Neuronal stem cell (in vitro differentiated cells): Measurements from ENCODE around the gene MARCHF3.

Experiments used
- DNase-seq: peaks from one replicate; pipeline ENCODE4 v3.0.0-alpha.2; 2013; ENCODE audit warnings: low spot score
- H2AFZ ChIP-seq: one replicate; pipeline ENCODE4 v1.6.1; 2013; ENCODE audit warnings: mild to moderate bottlenecking, low read length, inconsistent platforms
- H2AK5ac ChIP-seq: 2 replicates; pipeline ENCODE4 v1.6.1; 2013; ENCODE audit warnings: low read depth, mild to moderate bottlenecking, inconsistent platforms, low read length, moderate library complexity, mixed read lengths
- H2BK120ac ChIP-seq: 2 replicates; pipeline ENCODE4 v1.6.1; 2013; ENCODE audit warnings: low read depth, mild to moderate bottlenecking, inconsistent platforms, low read length, moderate library complexity, mixed read lengths
- H2BK12ac ChIP-seq: one replicate; pipeline ENCODE4 v1.6.1; 2013; ENCODE audit warnings: low read length, inconsistent platforms
- H2BK15ac ChIP-seq: 2 replicates; pipeline ENCODE4 v1.6.1; 2013; ENCODE audit warnings: mild to moderate bottlenecking, low read length, inconsistent platforms, mixed read lengths
- H2BK5ac ChIP-seq: one replicate; pipeline ENCODE4 v1.6.1; 2013; ENCODE audit warnings: inconsistent platforms, mild to moderate bottlenecking, low read length, moderate library complexity
- H3K14ac ChIP-seq: one replicate; pipeline ENCODE4 v1.6.1; 2013; ENCODE audit warnings: low read length, inconsistent platforms
- H3K18ac ChIP-seq: 2 replicates; pipeline ENCODE4 v1.6.1; 2013; ENCODE audit warnings: low read length, inconsistent platforms
- H3K23ac ChIP-seq: 2 replicates; pipeline ENCODE4 v1.6.1; 2013; ENCODE audit warnings: low read depth, mild to moderate bottlenecking, mixed read lengths, low read length, inconsistent platforms; ENCODE audit not compliant: poor library complexity
- H3K27ac ChIP-seq: replicated peaks from 3 replicates; pipeline ENCODE4 v1.5.1; 2013; ENCODE audit warnings: low read length, inconsistent platforms
- H3K27me3 ChIP-seq, 3 experiments: 2 replicates each; pipeline ENCODE4 v1.6.1; 2013; ENCODE audit warnings: low read length in 3 of 3, mild to moderate bottlenecking in 2 of 3, inconsistent platforms in 1 of 3, low read depth in 1 of 3, mixed read lengths in 1 of 3, moderate library complexity in 1 of 3; ENCODE audit not compliant: control insufficient read depth in 3 of 3, insufficient read depth in 3 of 3
- H3K36me3 ChIP-seq, 2 donors: replicated peaks in 1 of 2; 2 replicates each; pipeline ENCODE4 v1.6.1; 2013; ENCODE audit warnings: low read length in 2 of 2; ENCODE audit not compliant: control insufficient read depth in 2 of 2, insufficient read depth in 2 of 2
- H3K4ac ChIP-seq: 2 replicates; pipeline ENCODE4 v1.6.1; 2013; ENCODE audit warnings: inconsistent platforms, mild to moderate bottlenecking, low read length, moderate library complexity
- H3K4me1 ChIP-seq, 2 donors: 1 replicate in 1 of 2; 2 replicates in 1 of 2; pipeline ENCODE4 v1.6.1; 2013; ENCODE audit warnings: low read length in 2 of 2, low read depth in 1 of 2; ENCODE audit not compliant: control insufficient read depth in 2 of 2, insufficient read depth in 1 of 2
- H3K4me2 ChIP-seq: one replicate; pipeline ENCODE4 v1.6.1; 2013; ENCODE audit warnings: mild to moderate bottlenecking, low read length, inconsistent platforms; ENCODE audit not compliant: insufficient read depth, poor library complexity, severe bottlenecking
- H3K4me3 ChIP-seq, 2 donors: 2 replicates each; pipeline ENCODE4 v1.5.1; 2013; ENCODE audit warnings: low read length in 2 of 2, mild to moderate bottlenecking in 2 of 2, inconsistent platforms in 1 of 2, moderate library complexity in 1 of 2
- H3K79me1 ChIP-seq: one replicate; pipeline ENCODE4 v1.6.1; 2013; ENCODE audit warnings: low read depth, mild to moderate bottlenecking, inconsistent platforms, low read length, moderate library complexity
- H3K9ac ChIP-seq: one replicate; pipeline ENCODE4 v1.6.1; 2013; ENCODE audit warnings: mild to moderate bottlenecking, low read depth, low read length, inconsistent platforms; ENCODE audit not compliant: poor library complexity
- H3K9me3 ChIP-seq, 2 donors: replicated peaks in 1 of 2; 2 replicates each; pipeline versions ENCODE3 to v1.6.1; 2013; ENCODE audit warnings: low read length in 2 of 2, mild to moderate bottlenecking in 2 of 2, inconsistent platforms in 1 of 2, low read depth in 1 of 2, mixed read lengths in 1 of 2, moderate library complexity in 1 of 2; ENCODE audit not compliant: control insufficient read depth in 2 of 2, insufficient read depth in 1 of 2
- H4K8ac ChIP-seq: one replicate; pipeline ENCODE4 v1.6.1; 2013; ENCODE audit warnings: low read depth, mild to moderate bottlenecking, inconsistent platforms, low read length, moderate library complexity
- H4K91ac ChIP-seq: one replicate; pipeline ENCODE4 v1.6.1; 2013; ENCODE audit warnings: low read length, low read depth, mild to moderate bottlenecking, inconsistent platforms; ENCODE audit not compliant: poor library complexity
- WGBS, 2 donors: extraction: QIAGEN DNeasy Blood & Tissue Kit; methylation state at CpG; one replicate each; pipeline ENCODE4 v1.1.7; 2013; ENCODE audit warnings: missing lambda C conversion rate in 2 of 2, mixed read lengths in 1 of 2; ENCODE audit not compliant: insufficient read length in 2 of 2, insufficient replicate concordance in 1 of 2; ENCODE audit errors: extremely low coverage in 2 of 2; 5-methylcytosine and 5-hydroxymethylcytosine counted together

The MARCHF3 gene

GRCh38 chr5:126917918-126918614 lies 112.3 kb downstream of the MARCHF3 start:
- Histone ChIP-seq H3K18ac (no peak overlapping the region), H3K4me1 (peaks cover 15 to 25% of the 10 kb centered on the region in 2 donors), H2BK120ac (no peak overlapping the region), H2BK12ac (no peak overlapping the region), H3K4me2 (no peak overlapping the region), H3K27me3 (no peaks in the 10 kb centered on the region), H2BK15ac (no peak overlapping the region), H3K36me3 (peaks cover 0 to 5% of the 10 kb centered on the region in 2 donors), H3K79me1 (no peaks in the 10 kb centered on the region), H2AK5ac (no peak overlapping the region), H3K9ac (no peak overlapping the region), H3K9me3 (no peaks in the 10 kb centered on the region), H4K91ac (no peak overlapping the region), H3K4me3 (no peak overlapping the region), H2BK5ac (no peak overlapping the region), H3K14ac (no peak overlapping the region), H3K23ac (no peak overlapping the region), H4K8ac (no peak overlapping the region), H2AFZ (no peak overlapping the region), H3K4ac (no peak overlapping the region), H3K27ac (no peak overlapping the region)
- no peak for DNase-seq
- no CpG with 5 or more reads among the region's 9 CpGs for WGBS, 2 donors

DNA sequence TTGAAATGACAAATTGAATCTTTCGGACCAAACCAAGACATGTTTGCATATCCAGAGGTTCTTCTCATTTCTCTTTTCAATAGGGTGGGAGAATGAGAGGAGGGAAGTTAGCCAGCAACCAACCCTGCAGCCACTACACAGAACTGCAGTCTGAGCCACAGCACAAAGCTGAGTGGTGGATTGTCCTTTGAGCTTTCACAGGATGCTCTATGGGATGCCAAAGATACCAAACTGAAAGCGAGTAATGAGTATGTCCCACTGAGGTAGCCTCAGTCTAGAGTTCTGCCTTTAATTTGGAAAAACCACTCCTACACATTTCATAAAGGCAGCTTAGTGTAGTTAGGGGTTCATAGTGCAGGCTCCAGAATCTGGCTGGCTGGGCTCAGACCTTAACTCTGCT lies 114.9 kb downstream of the MARCHF3 start:
- no CpG with 5 or more reads among the region's 2 CpGs for WGBS, 2 donors
- no peak overlapping the region for H2BK120ac ChIP-seq
- no peaks in the 10 kb centered on the region for H3K79me1 ChIP-seq
- no peak overlapping the region for H3K4me3 ChIP-seq
- no peak overlapping the region for H2BK5ac ChIP-seq
- no peak overlapping the region for H3K4me2 ChIP-seq
- no peak overlapping the region for H4K91ac ChIP-seq
- no peak overlapping the region for H2AFZ ChIP-seq
- no peak overlapping the region for H3K9ac ChIP-seq
- H4K8ac ChIP-seq, result no peak overlapping the region
- peaks cover 0 to 5% of the 10 kb centered on the region in 2 donors for H3K36me3 ChIP-seq
- no peak overlapping the region for H2BK12ac ChIP-seq
- no peak overlapping the region for H3K23ac ChIP-seq
- H2BK15ac ChIP-seq, result no peak overlapping the region
- no peak overlapping the region for H3K14ac ChIP-seq
- no peak overlapping the region for H2AK5ac ChIP-seq
- H3K9me3 ChIP-seq, result no peaks in the 10 kb centered on the region
- no peaks in the 10 kb centered on the region for H3K27me3 ChIP-seq
- H3K27ac ChIP-seq, result no peak overlapping the region
- DNase-seq, result no peak
- no peak overlapping the region for H3K4ac ChIP-seq
- H3K18ac ChIP-seq, result no peak overlapping the region
- H3K4me1 ChIP-seq, result peaks cover 4 to 16% of the 10 kb centered on the region in 2 donors

DNA sequence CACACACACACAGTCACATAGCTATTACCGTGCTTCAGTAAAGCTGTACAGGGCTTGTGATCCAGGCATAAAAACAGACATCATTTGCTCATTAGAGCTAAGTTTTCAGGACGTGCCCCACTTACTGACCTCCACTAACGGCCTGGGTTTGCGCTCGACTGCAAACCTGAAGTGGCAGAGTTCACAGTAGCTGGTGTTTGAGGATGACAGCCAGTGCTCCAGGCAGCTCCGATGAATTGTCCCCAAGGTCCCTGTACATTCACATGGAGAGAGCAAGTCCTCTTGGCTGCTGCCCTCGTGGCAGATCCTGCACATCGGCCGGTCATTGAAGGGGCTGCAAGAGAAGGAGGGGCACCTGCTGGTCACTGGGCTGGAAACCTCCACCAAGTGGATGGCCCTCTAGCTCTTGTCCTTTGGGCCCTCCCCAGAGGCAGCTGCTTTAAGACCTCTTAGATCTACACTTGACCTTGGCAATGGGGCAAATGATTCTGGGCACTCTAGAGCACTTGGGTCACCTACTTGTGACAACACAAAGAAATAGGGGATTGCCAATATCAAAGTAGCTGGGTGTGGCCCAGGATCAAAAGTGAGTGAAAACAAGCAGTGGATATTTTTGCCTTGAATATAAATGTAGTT lies 115.4 kb downstream of the MARCHF3 start:
- peaks cover 0 to 5% of the 10 kb centered on the region in 2 donors for H3K36me3 ChIP-seq
- no peak for DNase-seq
- no peak overlapping the region for H3K9ac ChIP-seq
- H2BK120ac ChIP-seq, result no peak overlapping the region
- peaks cover 4 to 16% of the 10 kb centered on the region in 2 donors for H3K4me1 ChIP-seq
- H2AFZ ChIP-seq, result no peak overlapping the region
- WGBS, 2 donors, result no CpG with 5 or more reads among the region's 9 CpGs
- H3K18ac ChIP-seq, result peak overlapping the region; percentile 13
- H2BK15ac ChIP-seq, result no peak overlapping the region
- no peak overlapping the region for H3K14ac ChIP-seq
- H3K9me3 ChIP-seq, result peaks cover 0 to 2% of the 10 kb centered on the region in 2 donors
- no peaks in the 10 kb centered on the region for H3K79me1 ChIP-seq
- no peaks in the 10 kb centered on the region for H3K27me3 ChIP-seq
- H2BK5ac ChIP-seq, result no peak overlapping the region
- H3K4me3 ChIP-seq, result no peak overlapping the region
- no peak overlapping the region for H4K8ac ChIP-seq
- H4K91ac ChIP-seq, result no peak overlapping the region
- no peak overlapping the region for H3K4ac ChIP-seq
- no peak overlapping the region for H2BK12ac ChIP-seq
- H3K27ac ChIP-seq, result no peak overlapping the region
- peak overlapping the region; percentile 33 for H2AK5ac ChIP-seq
- no peak overlapping the region for H3K23ac ChIP-seq
- no peak overlapping the region for H3K4me2 ChIP-seq

- no peak overlapping the region for H3K23ac ChIP-seq
- H3K18ac ChIP-seq, result no peak overlapping the region
- WGBS, 2 donors, result no CpG with 5 or more reads among the region's 6 CpGs
- no peak overlapping the region for H3K4me2 ChIP-seq
- no peak overlapping the region for H2BK15ac ChIP-seq
- no peak for DNase-seq
- H3K79me1 ChIP-seq, result no peaks in the 10 kb centered on the region
- no peak overlapping the region for H2BK5ac ChIP-seq
- H3K9ac ChIP-seq, result no peak overlapping the region
- H3K9me3 ChIP-seq, result peaks cover 0 to 9% of the 10 kb centered on the region in 2 donors
- no peak overlapping the region for H3K14ac ChIP-seq
- H4K8ac ChIP-seq, result no peak overlapping the region
- no peak overlapping the region for H3K4me3 ChIP-seq
- no peak overlapping the region for H3K4ac ChIP-seq
- H3K27ac ChIP-seq, result no peak overlapping the region
- H2AK5ac ChIP-seq, result no peak overlapping the region
- peaks cover 0 to 2% of the 10 kb centered on the region in 2 donors for H3K4me1 ChIP-seq
- no peak overlapping the region for H4K91ac ChIP-seq
- no peak overlapping the region for H2BK120ac ChIP-seq
- peaks cover 0 to 5% of the 10 kb centered on the region in 2 donors for H3K36me3 ChIP-seq
- H3K27me3 ChIP-seq, result no peaks in the 10 kb centered on the region
- H2AFZ ChIP-seq, result no peak overlapping the region
- no peak overlapping the region for H2BK12ac ChIP-seq
Observed at GRCh38 chr5:126912616-126913200, 117.7 kb downstream of the MARCHF3 start.
